Stimulated activated CD4-positive, alpha-beta T cell treated with anti-CD3 and anti-CD28 coated beads, Interleukin-15, amount 100 ng/mL, for 1 hour (primary cell): ENCODE data around the gene TRAPPC12.
"Not testable (repeated sequence)": the region's sequence is repeated elsewhere in the genome, so short reads cannot be mapped to it uniquely, and the experiment has no call there.

Experiments used
- DNase-seq, 2 donors: peaks; one replicate each; pipeline ENCODE4 v3.0.0-alpha.2; 2020; ENCODE audit warnings: low read depth in 1 of 2, low spot score in 1 of 2

Gene TRAPPC12

DNA sequence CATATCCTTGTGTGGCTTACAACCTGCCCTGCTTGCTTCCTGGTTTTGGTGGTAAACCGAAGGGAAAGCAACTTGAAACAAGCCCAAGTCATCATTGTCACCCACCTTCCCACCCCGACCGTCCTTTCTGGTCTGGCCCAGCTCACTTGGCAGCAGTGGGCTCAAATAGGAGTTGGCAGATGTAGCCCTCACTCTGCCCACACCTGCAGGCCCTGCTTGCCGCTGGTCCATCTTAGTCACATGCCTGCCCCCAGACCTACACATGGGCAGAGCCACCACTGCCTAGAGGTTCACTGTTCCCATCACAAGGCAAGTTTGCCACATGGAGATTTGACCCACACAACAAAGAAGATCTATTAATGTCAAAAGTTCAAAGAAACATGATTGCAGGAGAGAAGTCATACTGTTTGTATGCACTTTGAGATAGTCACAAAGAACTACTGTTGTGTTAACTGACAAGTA lies 11.2 kb upstream of the TRAPPC12 start:
- no peak for DNase-seq

DNA sequence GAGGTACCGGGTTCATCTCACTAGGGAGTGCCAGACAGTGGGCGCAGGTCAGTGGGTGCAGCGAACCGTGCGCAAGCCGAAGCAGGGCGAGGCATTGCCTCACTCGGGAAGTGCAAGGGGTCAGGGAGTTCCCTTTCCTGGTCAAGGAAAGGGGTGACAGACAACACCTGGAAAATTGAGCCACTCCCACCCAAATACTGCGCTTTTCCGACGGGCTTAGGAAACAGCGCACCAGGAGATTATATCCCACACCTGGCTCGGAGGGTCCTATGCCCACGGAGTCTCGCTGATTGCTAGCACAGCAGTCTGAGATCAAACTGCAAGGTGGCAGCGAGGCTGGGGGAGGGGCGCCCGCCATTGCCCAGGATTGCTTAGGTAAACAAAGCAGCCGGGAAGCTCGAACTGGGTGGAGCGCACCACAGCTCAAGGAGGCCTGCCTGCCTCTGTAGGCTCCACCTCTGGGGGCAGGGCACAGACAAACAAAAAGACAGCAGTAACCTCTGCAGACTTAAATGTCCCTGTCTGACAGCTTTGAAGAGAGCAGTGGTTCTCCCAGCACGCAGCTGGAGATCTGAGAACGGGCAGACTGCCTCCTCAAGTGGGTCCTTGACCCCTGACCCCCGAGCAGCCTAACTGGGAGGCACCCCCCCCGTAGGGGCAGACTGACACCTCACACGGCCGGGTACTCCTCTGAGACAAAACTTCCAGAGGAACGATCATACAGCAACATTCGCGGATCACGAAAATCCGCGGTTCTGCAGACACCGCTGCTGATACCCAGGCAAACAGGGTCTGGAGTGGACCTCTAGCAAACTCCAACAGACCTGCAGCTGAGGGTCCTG lies 9.9 kb upstream of the TRAPPC12 start:
- not testable (repeated sequence) for DNase-seq

DNA sequence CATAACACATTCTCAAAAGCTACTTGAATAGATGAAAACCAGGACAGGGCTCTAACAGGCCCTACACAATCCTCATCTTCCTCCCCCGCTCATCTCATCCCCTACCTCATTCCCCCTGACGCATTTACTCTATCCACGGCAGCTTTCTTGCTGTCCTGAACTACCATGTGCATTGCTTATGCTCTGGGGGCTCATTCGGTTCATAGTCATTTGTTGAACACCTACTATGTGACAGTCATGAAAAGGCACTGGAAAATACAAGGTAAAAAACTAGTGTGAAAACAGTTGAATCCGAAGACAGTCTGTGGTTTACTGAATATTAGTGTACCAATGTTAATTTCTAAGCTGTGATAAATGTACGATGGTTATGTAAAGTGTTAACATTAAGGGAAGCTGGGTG lies 2.7 kb upstream of the TRAPPC12 start:
- no peak for DNase-seq

DNA sequence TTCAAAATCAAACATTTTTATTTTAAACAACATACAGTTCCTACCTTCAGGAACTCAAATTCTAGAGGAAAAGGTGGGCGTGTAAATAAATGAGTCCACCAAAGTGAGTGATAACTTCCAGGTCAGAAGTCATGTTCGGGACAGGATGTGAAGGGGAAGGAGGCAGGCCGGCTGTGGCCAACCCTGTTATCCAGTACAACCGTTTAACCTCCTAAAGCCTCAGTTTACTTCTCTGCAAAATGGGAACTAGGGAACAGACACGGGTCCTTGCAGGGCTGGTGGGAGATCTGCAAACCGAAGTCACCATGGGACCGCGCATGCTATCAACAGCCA lies 2.2 kb upstream of the TRAPPC12 start:
- no peak for DNase-seq

DNA sequence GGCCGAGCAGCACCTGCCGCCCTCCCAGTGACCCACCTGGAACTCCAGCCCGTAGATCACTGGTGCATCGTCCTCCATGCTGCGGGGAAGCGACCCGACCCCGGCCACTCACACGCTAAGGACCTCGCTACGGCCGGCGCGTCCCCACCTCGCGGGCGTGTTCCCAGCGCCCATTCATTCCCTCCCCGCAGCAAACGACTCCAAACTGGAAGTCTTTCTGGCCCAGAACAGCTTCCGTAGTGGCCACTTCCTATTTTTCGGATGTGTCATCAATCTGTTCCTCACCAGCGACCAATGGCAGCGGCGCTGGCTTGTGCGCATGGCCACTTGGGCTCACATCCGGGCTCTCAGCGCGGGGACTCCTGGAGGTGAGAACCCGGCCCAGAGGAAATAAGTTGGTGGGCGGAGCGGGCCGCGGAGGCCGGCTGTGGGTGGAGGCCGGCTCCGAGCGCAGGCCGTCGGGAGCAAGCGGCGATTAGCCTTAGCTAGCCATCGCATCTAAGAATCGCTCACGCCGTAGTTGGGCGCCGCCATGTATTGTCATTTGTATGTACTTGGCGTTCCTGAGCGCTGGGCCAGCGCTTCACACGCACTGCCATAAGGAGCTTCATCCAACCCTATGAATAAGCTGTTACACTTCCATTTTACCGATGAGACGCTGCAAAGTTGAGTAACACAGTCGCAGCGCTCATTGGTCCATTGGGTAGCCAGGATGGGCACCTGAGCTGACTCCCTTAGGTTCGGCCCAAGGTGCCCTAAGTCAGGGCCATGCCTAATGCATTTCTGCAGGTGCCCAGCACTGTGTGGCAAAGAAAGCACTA lies 1.7 kb upstream of the TRAPPC12 start, which contains the start of gene EIPR1:
TSS of gene EIPR1 (minus strand) at position 207 of the 821 bp plus-strand sequence. CDS start at position 78, 129 bp downstream.
- DNase-seq = peak; percentile 88 to 91

DNA sequence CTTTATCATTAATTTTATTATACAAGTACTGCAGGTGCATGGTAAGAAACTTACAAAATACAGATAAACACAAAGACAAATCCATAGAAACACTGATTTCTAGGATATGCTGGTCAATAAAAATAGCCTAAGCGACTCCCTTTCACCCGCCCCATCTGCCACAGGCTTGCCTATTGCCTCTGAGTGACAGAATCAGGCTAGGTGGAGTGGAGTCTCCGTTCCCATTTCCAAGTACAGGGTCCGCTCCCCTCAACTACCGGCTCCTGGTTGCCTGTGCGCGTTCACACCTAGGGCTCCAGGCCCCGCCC lies 201 bp upstream of the TRAPPC12 start:
- no peak for DNase-seq

DNA sequence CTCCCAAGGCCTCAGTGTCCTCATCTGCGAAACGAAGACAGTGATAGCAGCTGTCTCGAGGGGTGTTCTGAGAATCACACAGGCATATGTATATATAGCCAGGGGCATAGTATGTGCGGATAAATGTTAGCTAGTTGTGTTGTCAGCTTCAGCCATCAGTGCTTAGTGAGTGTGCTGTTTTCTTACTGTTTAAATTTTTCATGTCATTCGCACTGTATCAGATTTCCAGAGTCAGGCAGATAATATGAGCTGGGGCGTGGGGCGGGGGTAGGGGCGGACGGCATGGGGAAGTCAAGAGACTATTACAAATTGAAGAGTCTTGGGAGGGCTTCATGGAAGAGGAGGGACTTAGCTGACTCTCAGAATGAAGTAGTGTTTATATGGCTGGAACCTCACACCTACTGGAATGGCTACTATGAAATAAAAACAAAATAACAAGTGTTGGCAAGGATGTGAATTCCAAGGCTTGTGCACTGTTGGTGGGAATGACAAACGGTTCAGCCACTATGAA lies 7.0 kb downstream of the TRAPPC12 start:
- no peak for DNase-seq

DNA sequence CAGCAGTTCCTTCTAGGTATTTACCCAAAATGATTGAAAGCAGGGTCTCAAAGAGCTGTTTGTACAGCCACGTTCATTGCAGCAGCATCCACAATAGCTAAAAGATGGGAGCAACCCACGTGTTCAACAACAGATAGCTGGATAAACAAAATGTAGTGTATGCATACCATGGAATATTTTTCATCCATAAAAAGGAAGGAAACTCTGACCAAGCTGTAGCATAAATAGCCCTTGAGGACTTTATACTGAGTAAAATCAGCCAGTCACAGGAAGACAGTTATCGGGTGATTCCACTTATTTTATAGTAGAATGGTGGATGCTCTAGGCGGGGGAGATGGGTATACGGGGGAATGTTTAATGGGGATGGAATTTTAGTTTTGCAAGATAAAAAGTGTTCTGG lies 7.5 kb downstream of the TRAPPC12 start:
- DNase-seq = no peak

DNA sequence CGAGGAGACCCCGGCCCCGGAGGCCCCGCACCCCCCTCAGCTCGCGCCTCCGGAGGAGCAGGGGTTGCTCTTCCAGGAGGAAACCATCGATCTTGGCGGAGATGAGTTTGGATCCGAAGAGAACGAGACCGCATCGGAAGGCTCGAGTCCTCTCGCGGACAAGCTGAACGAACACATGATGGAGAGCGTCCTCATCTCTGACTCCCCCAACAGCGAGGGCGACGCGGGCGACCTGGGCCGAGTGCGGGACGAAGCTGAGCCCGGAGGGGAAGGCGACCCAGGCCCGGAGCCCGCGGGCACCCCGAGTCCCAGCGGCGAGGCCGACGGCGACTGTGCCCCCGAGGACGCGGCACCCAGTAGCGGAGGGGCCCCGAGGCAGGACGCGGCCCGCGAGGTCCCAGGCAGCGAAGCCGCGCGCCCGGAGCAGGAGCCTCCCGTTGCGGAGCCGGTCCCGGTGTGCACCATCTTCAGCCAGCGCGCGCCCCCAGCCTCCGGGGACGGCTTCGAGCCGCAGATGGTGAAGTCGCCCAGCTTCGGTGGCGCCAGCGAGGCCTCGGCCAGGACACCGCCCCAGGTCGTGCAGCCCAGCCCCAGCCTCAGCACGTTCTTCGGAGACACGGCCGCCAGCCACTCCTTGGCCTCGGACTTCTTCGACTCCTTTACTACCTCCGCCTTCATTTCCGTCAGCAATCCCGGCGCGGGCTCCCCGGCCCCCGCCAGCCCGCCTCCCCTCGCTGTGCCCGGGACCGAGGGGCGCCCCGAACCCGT lies 8.3 kb downstream of the TRAPPC12 start:
- no peak for DNase-seq

DNA sequence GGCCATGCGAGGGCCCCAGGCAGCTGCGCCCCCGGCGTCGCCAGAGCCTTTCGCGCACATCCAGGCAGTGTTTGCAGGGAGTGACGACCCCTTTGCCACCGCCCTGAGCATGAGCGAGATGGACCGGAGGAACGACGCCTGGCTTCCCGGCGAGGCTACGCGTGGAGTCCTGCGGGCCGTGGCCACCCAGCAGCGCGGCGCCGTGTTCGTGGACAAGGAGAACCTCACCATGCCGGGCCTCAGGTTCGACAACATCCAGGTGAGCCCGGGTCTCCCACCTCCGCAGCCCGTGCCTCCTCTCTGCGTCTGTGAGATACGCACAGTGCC lies 8.9 kb downstream of the TRAPPC12 start:
- no peak for DNase-seq

DNA sequence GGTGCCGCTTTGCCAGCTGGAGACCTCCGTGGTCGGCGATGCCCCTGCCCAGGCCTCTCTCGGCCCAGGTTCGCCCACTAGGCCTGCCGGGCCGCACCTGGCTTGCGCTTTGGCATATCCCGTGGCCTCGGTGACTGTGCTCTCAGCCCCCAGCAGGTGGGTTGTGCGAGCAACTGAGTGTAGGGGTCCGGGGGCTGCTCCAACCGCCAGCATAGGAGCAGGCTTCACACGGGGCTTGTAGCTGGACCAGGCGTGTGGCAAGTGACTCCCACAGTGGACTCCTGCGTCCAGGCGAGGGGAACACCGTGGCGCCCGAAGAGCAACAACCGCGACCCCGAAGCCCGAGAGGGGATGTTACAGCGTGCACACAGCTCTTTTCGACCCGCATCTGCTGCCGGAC lies 9.7 kb downstream of the TRAPPC12 start:
- DNase-seq = no peak

DNA sequence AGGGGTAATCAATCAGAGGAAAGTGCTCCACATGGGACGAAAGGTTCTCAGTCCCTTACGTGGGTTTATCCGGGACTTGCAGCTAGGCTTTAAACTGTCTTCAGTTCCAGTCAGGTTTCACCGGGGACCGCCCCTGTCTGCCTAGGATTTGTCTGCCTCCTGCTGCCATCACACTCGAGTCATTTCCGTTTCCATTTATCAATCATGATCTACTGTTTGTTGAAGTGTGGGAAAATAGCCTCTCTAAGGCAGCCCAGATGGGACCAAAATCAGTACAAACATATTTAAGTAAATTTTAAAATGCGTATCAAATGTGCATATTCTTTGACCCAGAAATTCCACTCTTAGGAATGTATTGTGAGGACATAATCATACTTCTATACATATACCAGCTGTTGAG lies 10.5 kb downstream of the TRAPPC12 start:
- DNase-seq = no peak

DNA sequence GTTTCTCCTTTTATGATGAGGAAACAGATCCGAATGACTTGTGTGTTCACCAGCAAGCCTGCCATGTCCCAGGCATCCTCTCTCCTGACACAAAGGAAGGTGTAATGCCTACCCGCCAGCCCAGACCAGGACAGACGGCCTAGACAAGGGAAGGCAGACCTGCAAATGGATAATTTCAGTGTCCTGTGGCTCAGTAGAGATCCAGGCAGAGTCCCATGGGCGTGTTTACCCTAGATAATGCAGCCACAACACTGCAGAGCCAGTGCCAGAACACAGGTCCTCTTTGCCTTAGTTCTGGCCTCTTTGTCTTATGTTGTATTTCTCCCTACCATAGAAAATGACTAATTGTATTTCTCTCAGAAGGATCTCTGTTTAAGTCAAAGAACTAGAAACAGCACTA lies 12.7 kb downstream of the TRAPPC12 start:
- DNase-seq = no peak

DNA sequence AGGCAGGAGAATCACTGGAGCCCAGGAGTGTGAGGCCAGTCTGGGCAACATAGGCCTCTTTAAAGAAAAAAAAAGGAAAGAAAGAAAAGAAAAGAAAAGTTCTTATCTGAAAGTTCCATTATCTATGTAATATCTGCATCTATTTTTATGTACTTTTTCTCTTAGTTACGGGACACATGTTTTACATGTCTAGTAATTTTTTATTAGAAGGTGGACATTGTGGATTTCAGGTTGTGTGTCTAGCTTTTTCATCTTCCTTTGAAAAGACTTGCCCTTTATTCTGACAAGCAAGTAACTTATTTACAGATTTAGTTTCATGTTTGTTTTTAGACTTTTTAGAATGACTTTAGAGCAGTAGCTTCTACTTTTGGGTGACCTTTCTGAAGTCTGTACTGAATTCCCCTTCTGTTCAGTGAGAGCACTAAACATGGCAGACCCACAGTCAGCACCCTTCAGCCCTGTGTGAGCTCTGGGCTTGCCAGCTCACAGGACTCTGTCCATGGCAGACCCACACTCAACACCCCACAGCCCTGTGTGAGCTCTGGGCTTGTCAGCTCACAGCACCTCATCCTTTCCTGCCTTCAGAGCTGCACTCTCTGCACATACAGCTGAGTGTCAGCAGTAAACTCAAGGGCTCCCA lies 17.5 kb downstream of the TRAPPC12 start:
- no peak for DNase-seq

DNA sequence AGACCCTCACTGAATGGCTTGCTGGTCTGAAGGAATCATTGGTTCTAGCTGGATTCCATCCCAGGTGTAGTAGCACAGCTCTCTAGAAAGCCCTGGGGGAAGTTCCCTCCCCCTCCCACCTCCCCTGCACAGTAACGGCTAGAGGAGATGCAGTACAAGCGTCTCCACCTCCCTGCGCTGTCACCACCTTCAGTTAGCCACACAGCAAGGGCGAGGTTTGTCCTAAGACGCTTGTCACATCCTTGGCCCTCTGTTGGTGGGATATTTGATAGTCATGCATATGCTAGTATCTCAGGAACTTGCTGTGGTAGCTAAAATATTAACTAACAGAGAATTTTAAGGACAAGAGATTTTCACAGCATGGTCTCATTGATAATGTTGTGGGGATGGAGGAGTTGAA lies 19.4 kb downstream of the TRAPPC12 start:
- DNase-seq = no peak

DNA sequence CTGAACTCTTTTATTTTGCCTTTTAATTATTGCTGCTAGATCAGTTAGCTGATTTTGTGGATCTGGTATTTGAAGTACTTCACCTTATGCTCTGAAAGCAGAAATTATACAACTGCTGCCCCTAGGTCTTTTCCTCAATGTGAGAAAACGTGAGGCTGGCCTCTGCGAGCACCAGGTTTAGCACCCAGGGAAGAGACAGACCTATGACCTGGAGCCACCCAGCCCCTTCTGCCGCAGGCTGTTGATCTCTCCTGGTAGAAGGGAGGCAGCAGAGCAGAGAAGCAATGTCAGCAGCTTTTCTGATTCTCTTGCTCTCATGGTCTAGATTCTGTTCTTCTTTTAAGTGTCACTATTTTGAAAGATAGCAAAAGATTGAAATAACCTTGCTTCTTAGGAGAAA lies 19.9 kb downstream of the TRAPPC12 start:
- no peak for DNase-seq

DNA sequence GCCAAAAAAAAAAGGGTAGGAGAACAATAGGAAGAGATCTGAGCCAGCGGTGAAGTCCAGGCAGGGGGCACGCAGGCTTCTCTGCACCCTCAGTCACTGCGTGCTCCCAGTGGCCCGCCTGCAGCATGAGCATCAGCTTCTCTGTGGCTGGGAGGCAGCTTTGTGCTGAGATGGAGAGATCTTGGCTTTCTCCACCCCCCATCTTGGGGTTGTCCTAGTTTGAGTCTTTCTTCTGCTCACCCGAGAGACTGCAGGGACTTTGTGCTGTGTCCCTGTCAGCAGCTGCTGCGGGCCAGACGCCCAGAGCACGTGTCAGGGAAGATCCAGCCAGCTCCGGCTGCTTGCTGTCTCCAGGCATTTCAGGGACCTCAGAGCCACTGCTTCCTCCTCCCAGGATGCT lies 20.3 kb downstream of the TRAPPC12 start:
- DNase-seq = no peak

DNA sequence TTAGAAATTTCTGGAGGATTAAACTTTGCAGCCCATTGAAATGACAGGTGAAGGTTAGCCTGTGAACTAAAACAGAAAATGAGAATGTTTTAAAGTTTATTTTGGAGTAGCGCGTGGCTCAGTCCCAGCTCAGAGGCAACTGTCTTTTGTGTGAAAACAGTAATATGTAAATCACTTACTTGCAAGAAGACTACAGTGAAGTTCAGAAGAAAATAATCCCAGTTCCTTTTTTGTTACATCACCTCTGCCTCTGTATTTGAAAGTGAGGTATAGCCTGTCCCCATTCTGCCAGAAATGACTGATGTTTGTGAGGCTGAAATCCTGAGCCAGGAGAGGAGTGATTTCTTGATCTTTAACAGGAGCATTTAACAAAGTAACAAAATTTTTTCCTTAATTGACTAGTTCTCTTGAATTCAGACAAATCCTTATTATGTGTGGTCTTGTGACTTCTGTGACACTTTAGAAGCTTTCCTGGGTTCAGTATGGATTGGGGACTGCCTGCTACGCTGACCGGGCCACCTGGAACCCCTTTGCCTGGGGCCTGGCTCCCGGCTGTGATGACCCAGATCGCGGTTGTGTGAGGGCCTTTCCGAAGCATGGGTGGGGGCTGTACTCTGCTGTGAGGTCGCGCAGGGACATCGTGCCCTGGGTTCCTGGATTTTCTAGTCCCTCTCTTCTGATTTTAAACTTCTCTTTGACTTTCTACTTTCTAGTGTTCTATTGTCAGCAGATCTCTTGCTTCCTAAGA lies 24.3 kb downstream of the TRAPPC12 start:
- DNase-seq = no peak

DNA sequence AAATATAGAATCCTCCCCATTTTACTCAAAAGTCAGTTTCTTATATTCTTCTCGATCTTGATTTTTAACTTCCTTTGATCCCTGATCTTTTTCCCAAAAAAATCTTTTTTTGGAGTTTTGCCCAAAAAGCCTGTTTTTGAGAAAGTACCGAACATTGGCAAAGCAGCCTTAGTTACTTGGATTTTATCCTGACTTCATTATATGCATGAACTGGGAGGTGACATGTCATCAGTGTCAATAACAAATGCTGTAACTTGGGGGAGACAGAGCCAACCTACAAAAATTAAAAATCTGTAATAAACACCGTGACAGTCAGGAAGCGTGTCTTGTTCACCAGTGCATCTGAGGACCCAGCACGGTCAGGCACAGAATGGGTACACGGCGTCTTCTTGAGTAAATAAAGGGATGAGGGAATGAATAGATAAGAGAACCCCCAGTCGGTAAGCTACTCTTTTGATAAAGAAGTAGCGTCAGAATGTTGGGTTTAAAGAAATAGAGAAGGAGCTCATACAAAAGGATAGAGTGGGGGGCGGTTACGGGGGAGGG lies 24.9 kb downstream of the TRAPPC12 start:
- DNase-seq = no peak

DNA sequence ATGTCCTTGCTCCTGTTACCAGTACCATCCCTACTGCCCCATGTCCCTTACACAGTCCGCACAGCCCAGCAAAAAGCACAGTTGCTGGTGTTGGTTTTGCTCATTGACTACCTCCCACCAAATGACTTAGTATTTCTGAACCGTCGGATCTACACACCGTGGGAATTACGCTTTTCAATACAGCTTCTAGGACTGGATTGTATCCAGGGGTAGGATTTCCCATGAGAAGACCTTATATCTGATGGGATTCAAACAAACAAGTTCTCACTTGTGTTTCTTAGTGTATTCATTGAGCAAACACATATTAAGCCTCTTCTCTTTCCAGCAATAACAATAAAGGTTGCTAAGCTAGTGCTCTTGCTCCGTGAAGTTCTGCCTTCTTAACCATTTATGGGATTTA lies 25.8 kb downstream of the TRAPPC12 start:
- no peak for DNase-seq
